GM23248 (cell line): Measurements from ENCODE around the gene PRELP. TPM values are rescaled to one million over a fixed set of nuclear protein-coding genes. Genes with fewer than 3 reads are reported as not detected.
A peak's percentile ranks its signal among the peaks of the same experiment; 100 is the strongest.

Experiments
- DNase-seq: peaks from one replicate; pipeline ENCODE4 v3.0.0-alpha.2; 2015
- H2AFZ ChIP-seq: fragments of 200-600 bp; sonication (generic); 2 replicates; pipeline ENCODE4 v1.6.1; 2016; ENCODE audit warnings: antibody characterized with exemption
- H3F3A ChIP-seq: fragments of 200-600 bp; sonication (generic); 2 replicates; pipeline ENCODE4 v1.6.1; 2016; ENCODE audit warnings: mild to moderate bottlenecking, antibody characterized with exemption, mixed run types; ENCODE audit not compliant: insufficient read depth
- H3K27ac ChIP-seq: fragments of 200-600 bp; sonication (generic); 2 replicates; pipeline ENCODE4 v1.5.1; 2016; ENCODE audit warnings: mild to moderate bottlenecking
- H3K27me3 ChIP-seq: fragments of 200-600 bp; sonication (generic); replicated peaks from 2 replicates; pipeline ENCODE4 v1.6.1; 2016; ENCODE audit warnings: mild to moderate bottlenecking; ENCODE audit not compliant: insufficient read depth
- H3K36me3 ChIP-seq: fragments of 200-600 bp; sonication (generic); 2 replicates; pipeline ENCODE4 v1.6.1; 2016; ENCODE audit warnings: low read depth, mild to moderate bottlenecking
- H3K4me1 ChIP-seq: fragments of 200-600 bp; sonication (generic); 2 replicates; pipeline ENCODE4 v1.6.1; 2016; ENCODE audit warnings: mild to moderate bottlenecking; ENCODE audit not compliant: insufficient read depth
- H3K4me2 ChIP-seq: fragments of 200-600 bp; sonication (generic); one replicate; pipeline ENCODE4 v1.6.1; 2016; ENCODE audit warnings: mild to moderate bottlenecking; ENCODE audit not compliant: unreplicated experiment
- H3K4me3 ChIP-seq: fragments of 200-600 bp; sonication (generic); 2 replicates; pipeline ENCODE4 v1.5.1; 2016; ENCODE audit warnings: mild to moderate bottlenecking
- H3K79me2 ChIP-seq: fragments of 200-600 bp; sonication (generic); 2 replicates; pipeline ENCODE4 v1.6.1; 2016; ENCODE audit warnings: mild to moderate bottlenecking; ENCODE audit not compliant: insufficient read depth
- H3K9ac ChIP-seq: fragments of 200-600 bp; sonication (generic); 2 replicates; pipeline ENCODE4 v1.6.1; 2016; ENCODE audit warnings: mild to moderate bottlenecking
- H3K9me2 ChIP-seq: fragments of 200-600 bp; sonication (generic); 2 replicates; pipeline ENCODE4 v1.6.1; 2016; ENCODE audit warnings: mixed run types, mild to moderate bottlenecking, moderate library complexity; ENCODE audit not compliant: insufficient read depth
- H3K9me3 ChIP-seq: fragments of 200-600 bp; sonication (generic); one replicate; pipeline ENCODE4 v1.6.1; 2017; ENCODE audit warnings: low read depth
- H4K20me1 ChIP-seq: fragments of 200-600 bp; sonication (generic); 2 replicates; pipeline ENCODE4 v1.6.0; 2016; ENCODE audit not compliant: insufficient read depth
- EZH2 ChIP-seq: fragments of 200-600 bp; sonication (generic); IDR thresholded peaks from 2 replicates; pipeline ENCODE4 v1.6.1; 2018; ENCODE audit warnings: antibody characterized with exemption, mild to moderate bottlenecking; ENCODE audit not compliant: insufficient read depth, poor library complexity, severe bottlenecking
- EZH2phosphoT487 ChIP-seq: fragments of 200-600 bp; sonication (generic); IDR thresholded peaks from 2 replicates; pipeline ENCODE4 v1.6.1; 2018; ENCODE audit warnings: antibody characterized with exemption, moderate library complexity, mild to moderate bottlenecking, low read depth; ENCODE audit not compliant: insufficient read depth
- WGBS, 2 experiments: methylation state at CpG; one replicate each; pipeline ENCODE4 v1.1.6; 2015 to 2017; ENCODE audit warnings: low lambda C conversion rate in 2 of 2, low coverage in 1 of 2; ENCODE audit errors: missing lambda C conversion rate in 2 of 2; 5-methylcytosine and 5-hydroxymethylcytosine counted together
- in situ Hi-C: fragments of 300-500 bp; cut with MboI; formaldehyde crosslinking; loops from 2 replicates; pipeline ENCODE4 v1.15.0; 2020
- polyA plus RNA-seq: library from polyadenylated mRNA; unstranded; fragments of >200 nt; fragmentation: Nextera tagmentation; extraction: Ambion mirVana; gene quantifications from 2 replicates; pipeline ENCODE4 v1.2.1, GENCODE V29; 2016
- total RNA-seq: library from RNA; depleted of rRNA; stranded (reverse); fragments of >200 nt; shearing (Covaris generic); gene quantifications from 2 replicates; pipeline ENCODE4 v1.2.3, GENCODE V29; 2014

The PRELP gene
- total and polyA plus RNA-seq, 2 experiments from 2014 or later: 0.32 to 1.6 TPM

- peak; percentile 98 for DNase-seq
- peak overlapping the region; percentile 71 for H3K4me2 ChIP-seq
- H3K36me3 ChIP-seq: no peaks in the 10 kb centered on the region
- TF ChIP-seq EZH2phosphoT487: no peak
- TF ChIP-seq EZH2: no peak
- peak overlapping the region; percentile 65 for H2AFZ ChIP-seq
- no peaks in the 10 kb centered on the region for H3K79me2 ChIP-seq
- H3K27me3 ChIP-seq: no peaks in the 10 kb centered on the region
- H3K9ac ChIP-seq: peak overlapping the region; percentile 80
- H4K20me1 ChIP-seq: no peaks in the 10 kb centered on the region
- no peaks in the 10 kb centered on the region for H3K9me2 ChIP-seq
- in situ Hi-C loops: no loop called here
- peaks cover 10% of the 10 kb centered on the region for H3F3A ChIP-seq
- peaks cover 35% of the 10 kb centered on the region for H3K4me1 ChIP-seq
- H3K4me3 ChIP-seq: peak overlapping the region; percentile 35
- no peaks in the 10 kb centered on the region for H3K9me3 ChIP-seq
- H3K27ac ChIP-seq: peak overlapping the region; percentile 94
- 10 to 11% methylated on average over 10 of the region's 10 CpGs for WGBS, 2 experiments
Measured at GRCh38 chr1:203512848-203513584, 37.4 kb downstream of the PRELP start.

GRCh38 chr1:203513585-203514031 lies 38.0 kb downstream of the PRELP start:
- Histone ChIP-seq H3K9ac (peak overlapping the region; percentile 80), H2AFZ (peak overlapping the region; percentile 65; the same call in 1 of the 2 replicates), H3K4me2 (peak overlapping the region; percentile 71), H3K4me1 (peaks cover 35% of the 10 kb centered on the region), H3K4me3 (0 out of 2 replicates have a peak overlapping the region, but pooled peaks have one; percentile 27), H3K9me3 (no peaks in the 10 kb centered on the region), H3K27me3 (no peaks in the 10 kb centered on the region), H3K36me3 (no peaks in the 10 kb centered on the region), H4K20me1 (no peaks in the 10 kb centered on the region), H3K79me2 (no peaks in the 10 kb centered on the region), H3F3A (peaks cover 10% of the 10 kb centered on the region), H3K9me2 (no peaks in the 10 kb centered on the region), H3K27ac (peak overlapping the region; percentile 94)
- TF ChIP-seq EZH2phosphoT487 (no peak), EZH2 (no peak)
- in situ Hi-C loops: no loop called here
- no peak for DNase-seq
- WGBS, 2 experiments: 84 to 85% methylated on average over 9 of the region's 9 CpGs

DNA sequence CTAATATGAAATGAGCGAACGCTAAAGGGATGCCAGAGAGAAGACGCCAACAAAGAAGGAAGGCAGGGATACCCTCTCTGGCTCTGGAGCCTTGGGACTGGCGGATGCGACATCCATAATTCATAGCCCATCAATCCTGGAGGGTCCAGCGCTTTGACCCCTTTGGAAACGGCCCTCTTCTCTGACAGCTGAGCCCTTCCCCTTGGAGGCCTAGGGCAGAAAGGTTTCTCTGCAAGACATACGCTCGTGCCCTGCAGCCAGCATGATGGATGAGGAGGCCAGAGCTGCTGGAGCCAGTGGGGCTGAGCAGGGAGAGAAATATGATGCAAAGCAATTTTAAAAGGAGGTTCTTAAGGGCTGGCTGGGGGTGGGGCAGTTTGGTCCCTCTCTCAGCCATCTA lies 40.6 kb downstream of the PRELP start:
- Histone ChIP-seq H3K27me3 (no peaks in the 10 kb centered on the region), H3K9me3 (no peaks in the 10 kb centered on the region), H3K4me3 (no peak overlapping the region), H3K9ac (no peak overlapping the region), H3K36me3 (no peaks in the 10 kb centered on the region), H3F3A (peaks cover 10% of the 10 kb centered on the region), H2AFZ (no peak overlapping the region), H3K9me2 (no peaks in the 10 kb centered on the region), H3K79me2 (no peaks in the 10 kb centered on the region), H3K4me1 (peaks cover 43% of the 10 kb centered on the region), H3K27ac (no peak overlapping the region), H4K20me1 (no peaks in the 10 kb centered on the region), H3K4me2 (no peak overlapping the region)
- in situ Hi-C loops: no loop called here
- 96 to 99% methylated on average over 9 of the region's 9 CpGs for WGBS, 2 experiments
- no peak for TF ChIP-seq EZH2phosphoT487
- no peak for TF ChIP-seq EZH2
- DNase-seq: no peak

- in situ Hi-C loops: no loop called here
- no peak overlapping the region for H3K4me3 ChIP-seq
- H3K36me3 ChIP-seq: no peaks in the 10 kb centered on the region
- no peaks in the 10 kb centered on the region for H3K79me2 ChIP-seq
- H3K9me3 ChIP-seq: no peaks in the 10 kb centered on the region
- H3K27ac ChIP-seq: no peak overlapping the region
- H3K9me2 ChIP-seq: no peaks in the 10 kb centered on the region
- DNase-seq: no peak
- H3F3A ChIP-seq: peaks cover 10% of the 10 kb centered on the region
- H3K4me2 ChIP-seq: no peak overlapping the region
- H2AFZ ChIP-seq: no peak overlapping the region
- peaks cover 45% of the 10 kb centered on the region for H3K4me1 ChIP-seq
- H3K27me3 ChIP-seq: no peaks in the 10 kb centered on the region
- no peaks in the 10 kb centered on the region for H4K20me1 ChIP-seq
- TF ChIP-seq EZH2phosphoT487: no peak
- TF ChIP-seq EZH2: no peak
- WGBS, 2 experiments: 77 to 80% methylated on average over 5 of the region's 5 CpGs
- H3K9ac ChIP-seq: no peak overlapping the region
Measured at GRCh38 chr1:203516906-203517305, 41.3 kb downstream of the PRELP start.
